Hepatocyte (in vitro differentiated cells): ENCODE results near the gene ECHS1. TPM values are rescaled to one million over a fixed set of nuclear protein-coding genes. Genes with fewer than 3 reads are reported as not detected.

Source experiments
- DNase-seq: peaks from one replicate; pipeline ENCODE4 v3.0.0-alpha.2; 2016; ENCODE audit warnings: low spot score
- H2AFZ ChIP-seq: fragments of 200-600 bp; sonication (generic); 2 replicates; pipeline ENCODE4 v1.6.0; 2016; ENCODE audit warnings: antibody characterized with exemption, mild to moderate bottlenecking
- H3K27ac ChIP-seq: fragments of 200-600 bp; sonication (generic); 2 replicates; pipeline ENCODE4 v1.5.1; 2016; ENCODE audit warnings: mild to moderate bottlenecking
- H3K27me3 ChIP-seq: fragments of 200-600 bp; sonication (generic); 2 replicates; pipeline ENCODE4 v1.6.1; 2016
- H3K36me3 ChIP-seq: fragments of 200-600 bp; sonication (generic); replicated peaks from 2 replicates; pipeline ENCODE4 v1.5.1; 2016; ENCODE audit warnings: low read depth; ENCODE audit not compliant: insufficient read depth
- H3K4me1 ChIP-seq: fragments of 200-600 bp; sonication (generic); 2 replicates; pipeline ENCODE4 v1.5.1; 2016; ENCODE audit warnings: mild to moderate bottlenecking, moderate library complexity; ENCODE audit not compliant: insufficient read depth
- H3K4me2 ChIP-seq: fragments of 200-600 bp; sonication (generic); 2 replicates; pipeline ENCODE4 v1.6.0; 2016
- H3K4me3 ChIP-seq: fragments of 200-600 bp; sonication (generic); 2 replicates; pipeline ENCODE4 v1.5.1; 2016; ENCODE audit warnings: mild to moderate bottlenecking
- H3K79me2 ChIP-seq: fragments of 200-600 bp; sonication (generic); 2 replicates; pipeline ENCODE4 v1.6.0; 2017; ENCODE audit warnings: mild to moderate bottlenecking
- H3K9me2 ChIP-seq: fragments of 200-600 bp; sonication (generic); replicated peaks from 2 replicates; pipeline ENCODE4 v1.6.0; 2017; ENCODE audit warnings: mild to moderate bottlenecking; ENCODE audit not compliant: insufficient read depth
- H3K9me3 ChIP-seq: fragments of 200-600 bp; sonication (generic); 2 replicates; pipeline ENCODE4 v1.5.1; 2016; ENCODE audit warnings: low read depth, mild to moderate bottlenecking
- H4K20me1 ChIP-seq: fragments of 200-600 bp; sonication (generic); 2 replicates; pipeline ENCODE4 v1.6.0; 2016; ENCODE audit warnings: mild to moderate bottlenecking; ENCODE audit not compliant: insufficient read depth, poor library complexity, severe bottlenecking
- CTCF ChIP-seq: fragments of 200-600 bp; sonication (generic); IDR thresholded peaks from 2 replicates; pipeline ENCODE4 v1.5.1; 2016; ENCODE audit warnings: antibody characterized with exemption, mild to moderate bottlenecking; ENCODE audit not compliant: poor library complexity
- EZH2 ChIP-seq: fragments of 200-600 bp; sonication (generic); IDR thresholded peaks from 2 replicates; pipeline ENCODE4 v1.6.1; 2016; ENCODE audit warnings: antibody characterized with exemption, mild to moderate bottlenecking, borderline replicate concordance
- EZH2phosphoT487 ChIP-seq: fragments of 200-600 bp; sonication (generic); IDR thresholded peaks from one replicate; pipeline ENCODE4 v1.6.1; 2018; ENCODE audit warnings: antibody characterized with exemption, mild to moderate bottlenecking, low read depth, moderate library complexity; ENCODE audit not compliant: unreplicated experiment, severe bottlenecking
- WGBS: methylation state at CpG from one replicate; pipeline ENCODE4 v1.1.6; 2016; ENCODE audit warnings: low lambda C conversion rate; ENCODE audit errors: missing lambda C conversion rate; 5-methylcytosine and 5-hydroxymethylcytosine counted together
- polyA plus RNA-seq: library from polyadenylated mRNA; unstranded; fragments of >200 nt; fragmentation: Nextera tagmentation; extraction: Ambion mirVana; gene quantifications from 2 replicates; pipeline ENCODE4 v1.2.1, GENCODE V29; 2016
- total RNA-seq: library from RNA; depleted of rRNA; stranded (reverse); fragments of >200 nt; gene quantifications from 2 replicates; pipeline ENCODE4 v1.2.3, GENCODE V29; 2014

Gene ECHS1
- total and polyA plus RNA-seq, 2 experiments from 2014 or later = 146 to 204 TPM

- no peak for DNase-seq
- 97% methylated on average over 5 of the region's 7 CpGs for WGBS
- no peaks in the 10 kb centered on the region for H4K20me1 ChIP-seq
- H3K79me2 ChIP-seq = no peaks in the 10 kb centered on the region
- H2AFZ ChIP-seq = no peak overlapping the region
- H3K9me3 ChIP-seq = no peaks in the 10 kb centered on the region
- no peaks in the 10 kb centered on the region for H3K27me3 ChIP-seq
- H3K36me3 ChIP-seq = no peaks in the 10 kb centered on the region
- H3K4me3 ChIP-seq = no peak overlapping the region
- H3K4me1 ChIP-seq = no peaks in the 10 kb centered on the region
- no peak overlapping the region for H3K27ac ChIP-seq
- H3K4me2 ChIP-seq = no peak overlapping the region
- H3K9me2 ChIP-seq = no peaks in the 10 kb centered on the region
- TF ChIP-seq EZH2 = no peak
Observed at GRCh38 chr10:133316732-133317131, 56.4 kb downstream of the ECHS1 start.

- H3K4me1 ChIP-seq = no peaks in the 10 kb centered on the region
- H3K36me3 ChIP-seq = no peaks in the 10 kb centered on the region
- H3K9me2 ChIP-seq = no peaks in the 10 kb centered on the region
- no peaks in the 10 kb centered on the region for H4K20me1 ChIP-seq
- TF ChIP-seq EZH2 (no peak), CTCF (no peak), EZH2phosphoT487 (no peak)
- 88% methylated on average over 4 of the region's 9 CpGs for WGBS
- H2AFZ ChIP-seq = no peak overlapping the region
- no peak for DNase-seq
- no peak overlapping the region for H3K4me2 ChIP-seq
- H3K27ac ChIP-seq = no peak overlapping the region
- no peaks in the 10 kb centered on the region for H3K79me2 ChIP-seq
- H3K27me3 ChIP-seq = no peaks in the 10 kb centered on the region
- H3K9me3 ChIP-seq = no peaks in the 10 kb centered on the region
- no peak overlapping the region for H3K4me3 ChIP-seq
Observed at GRCh38 chr10:133316266-133316665, 56.9 kb downstream of the ECHS1 start.

- H4K20me1 ChIP-seq = no peaks in the 10 kb centered on the region
- no peak overlapping the region for H3K4me3 ChIP-seq
- TF ChIP-seq EZH2phosphoT487 (no peak), EZH2 (no peak), CTCF (no peak)
- no peaks in the 10 kb centered on the region for H3K9me3 ChIP-seq
- H3K4me2 ChIP-seq = no peak overlapping the region
- H3K79me2 ChIP-seq = no peaks in the 10 kb centered on the region
- WGBS = 97% methylated on average over 5 of the region's 5 CpGs
- H3K4me1 ChIP-seq = no peaks in the 10 kb centered on the region
- no peaks in the 10 kb centered on the region for H3K9me2 ChIP-seq
- H3K27ac ChIP-seq = no peak overlapping the region
- H3K27me3 ChIP-seq = no peaks in the 10 kb centered on the region
- no peak for DNase-seq
- no peaks in the 10 kb centered on the region for H3K36me3 ChIP-seq
- H2AFZ ChIP-seq = no peak overlapping the region
Observed at GRCh38 chr10:133315847-133316246, 57.3 kb downstream of the ECHS1 start.

GRCh38 chr10:133314911-133315310, 58.2 kb downstream of the ECHS1 start:
- H3K4me2 ChIP-seq = no peak overlapping the region
- no peak overlapping the region for H3K27ac ChIP-seq
- no peaks in the 10 kb centered on the region for H3K9me2 ChIP-seq
- no peak for DNase-seq
- H3K27me3 ChIP-seq = no peaks in the 10 kb centered on the region
- H2AFZ ChIP-seq = no peak overlapping the region
- no peaks in the 10 kb centered on the region for H3K9me3 ChIP-seq
- 93% methylated on average over 11 of the region's 12 CpGs for whole genome bisulfite sequencing
- no peaks in the 10 kb centered on the region for H3K4me1 ChIP-seq
- no peaks in the 10 kb centered on the region for H3K79me2 ChIP-seq
- H3K4me3 ChIP-seq = no peak overlapping the region
- TF ChIP-seq CTCF (no peak), EZH2phosphoT487 (no peak), EZH2 (no peak)
- H3K36me3 ChIP-seq = no peaks in the 10 kb centered on the region
- H4K20me1 ChIP-seq = no peaks in the 10 kb centered on the region
